Adrenal gland (tissue), 5 donors: ENCODE measurements around the gene SCG3.

ENCODE experiments used
- CTCF ChIP-seq, 6 experiments: fragments of 450-650 bp in 4 of 6; fragments of 200-600 bp in 2 of 6; sonication (generic) in 1 of 6; IDR thresholded peaks; 1 replicate in 5 of 6; 2 replicates in 1 of 6; pipeline versions ENCODE4 v1.5.1 to v1.8.0; 2016 to 2021; ENCODE audit warnings: antibody characterized with exemption in 6 of 6, mild to moderate bottlenecking in 2 of 6, moderate library complexity in 1 of 6
- POLR2A ChIP-seq, 2 donors: fragments of 450-650 bp; IDR thresholded peaks; one replicate each; pipeline ENCODE4 v1.6.1; 2017; ENCODE audit warnings: antibody characterized with exemption in 2 of 2, mild to moderate bottlenecking in 2 of 2, moderate library complexity in 1 of 2
- donor health status: DM: no; HTN: no; CAD: no.

- TF ChIP-seq CTCF (IDR thresholded peaks at IDR 0.05): no peak
- TF ChIP-seq POLR2A (IDR thresholded peaks at IDR 0.05): no peak
Measured at GRCh38 chr15:51667478-51667877, 13.8 kb upstream of the SCG3 start.
